HepG2 (cell line): ENCODE results near the gene CHKB. TPM values are rescaled to one million over a fixed set of nuclear protein-coding genes. Genes with fewer than 3 reads are reported as not detected.

Experiments used
- CBX1 ChIP-seq: IDR thresholded peaks from one replicate; pipeline ENCODE4 v1.6.1; 2016; ENCODE audit warnings: antibody characterized with exemption, low read depth
- CBX2 ChIP-seq, 2 experiments: fragments of 200-600 bp in 1 of 2; sonication (generic); formaldehyde crosslinking in 1 of 2; IDR thresholded peaks; 2 replicates each; pipeline versions ENCODE4 v1.7.0 to v1.8.1; 2018 to 2022; ENCODE audit warnings: low read depth in 2 of 2, low read length in 1 of 2, mild to moderate bottlenecking in 1 of 2, missing genetic modification reagents in 1 of 2
- DR1 ChIP-seq: sonication (generic); formaldehyde crosslinking; IDR thresholded peaks from 2 replicates; pipeline ENCODE4 v1.8.0; 2021; ENCODE audit warnings: mild to moderate bottlenecking, missing genetic modification reagents, inconsistent platforms
- ETV5 ChIP-seq: IDR thresholded peaks from 2 replicates; pipeline ENCODE4 v1.6.1; 2018; ENCODE audit warnings: missing biosample characterization, missing genetic modification reagents, inconsistent platforms, borderline replicate concordance
- FOXA1 ChIP-seq, 2 experiments: fragments of 450-650 bp in 1 of 2; sonication (generic) in 1 of 2; formaldehyde crosslinking in 1 of 2; IDR thresholded peaks; 2 replicates each; pipeline versions ENCODE4 v1.4.0 to v1.6.1; 2016 to 2020; ENCODE audit warnings: missing genetic modification reagents in 1 of 2
- HCFC1 ChIP-seq: fragments of 150-350 bp; IDR thresholded peaks from 2 replicates; pipeline ENCODE4 v1.6.1; 2014; ENCODE audit warnings: low read depth, low read length
- NFIB ChIP-seq: sonication (generic); formaldehyde crosslinking; IDR thresholded peaks from 2 replicates; pipeline ENCODE4 v1.9.0; 2021; ENCODE audit warnings: missing genetic modification reagents, mild to moderate bottlenecking, borderline replicate concordance
- NR2F6 ChIP-seq, 2 experiments: IDR thresholded peaks; 2 replicates each; pipeline ENCODE4 v1.6.1; 2016; ENCODE audit warnings: antibody characterized with exemption in 1 of 2, mild to moderate bottlenecking in 1 of 2
- PITX1 ChIP-seq: sonication (generic); formaldehyde crosslinking; IDR thresholded peaks from 2 replicates; pipeline ENCODE4 v1.5.1; 2020; ENCODE audit warnings: mild to moderate bottlenecking, missing genetic modification reagents
- THAP11 ChIP-seq: IDR thresholded peaks from 2 replicates; pipeline ENCODE4 v1.6.1; 2016; ENCODE audit warnings: missing biosample characterization, missing genetic modification reagents
- ZNF143 ChIP-seq: sonication (generic); formaldehyde crosslinking; IDR thresholded peaks from 2 replicates; pipeline ENCODE4 v1.4.0; 2020; ENCODE audit warnings: missing genetic modification reagents
- ZNF224 ChIP-seq: sonication (generic); formaldehyde crosslinking; IDR thresholded peaks from 2 replicates; pipeline ENCODE4 v1.5.0; 2020; ENCODE audit warnings: mild to moderate bottlenecking, missing genetic modification reagents
- ZNF256 ChIP-seq: sonication (generic); formaldehyde crosslinking; conservative IDR thresholded peaks from 2 replicates; pipeline ENCODE4 v1.4.0; 2020; ENCODE audit warnings: missing genetic modification reagents
- ZNF264 ChIP-seq: sonication (generic); formaldehyde crosslinking; IDR thresholded peaks from 2 replicates; pipeline ENCODE4 v1.4.0; 2020; ENCODE audit warnings: missing genetic modification reagents
- ZNF274 ChIP-seq: sonication (generic); formaldehyde crosslinking; IDR thresholded peaks from 2 replicates; pipeline ENCODE4 v1.5.1; 2020; ENCODE audit warnings: mild to moderate bottlenecking, missing genetic modification reagents
- ZNF296 ChIP-seq: sonication (generic); formaldehyde crosslinking; conservative IDR thresholded peaks from 2 replicates; pipeline ENCODE4 v1.5.0; 2020; ENCODE audit warnings: mild to moderate bottlenecking, missing genetic modification reagents
- ZNF343 ChIP-seq: sonication (generic); formaldehyde crosslinking; IDR thresholded peaks from 2 replicates; pipeline ENCODE4 v1.4.0; 2020; ENCODE audit warnings: mild to moderate bottlenecking, missing genetic modification reagents
- ZSCAN20 ChIP-seq: sonication (generic); formaldehyde crosslinking; IDR thresholded peaks from 2 replicates; pipeline ENCODE4 v1.4.0; 2020; ENCODE audit warnings: missing genetic modification reagents, mild to moderate bottlenecking, borderline replicate concordance
- polyA plus RNA-seq, 8 experiments: library from polyadenylated mRNA; depleted of rRNA in 3 of 8; stranded (reverse) in 7 of 8; unstranded in 1 of 8; fragments of >200 nt; fragmentation: Illumina TruSeq in 4 of 8; extraction: Trizol in 4 of 8; gene quantifications; 2 replicates each; pipeline versions ENCODE4 v1.2.1 to v1.2.3, GENCODE V29; 2011 to 2016; ENCODE audit warnings: low read depth in 4 of 8, missing spikeins in 1 of 8, mixed read lengths in 1 of 8; ENCODE audit not compliant: insufficient read depth in 1 of 8
- total RNA-seq, 5 experiments: library from RNA; depleted of rRNA; stranded (reverse); fragments of >200 nt; fragmentation: Illumina TruSeq; extraction: Trizol; gene quantifications; 2 replicates each; pipeline ENCODE4 v1.2.3, GENCODE V29; 2016; ENCODE audit warnings: low read depth in 1 of 5
- TF ChIP-seq, protein P1 (sequence below): sonication (generic); formaldehyde crosslinking; conservative IDR thresholded peaks from 2 replicates; pipeline ENCODE4 v1.8.0; 2022; ENCODE audit warnings: missing genetic modification reagents
- TF ChIP-seq, protein P2 (sequence below): sonication (generic); formaldehyde crosslinking; IDR thresholded peaks from 2 replicates; pipeline ENCODE4 v1.4.0; 2020; ENCODE audit warnings: missing genetic modification reagents; ENCODE audit errors: not compliant biosample characterization
- TF ChIP-seq, protein P3 (sequence below): sonication (generic); formaldehyde crosslinking; IDR thresholded peaks from 2 replicates; pipeline ENCODE4 v1.5.0; 2020; ENCODE audit warnings: mild to moderate bottlenecking, missing genetic modification reagents
- TF ChIP-seq, protein P4 (sequence below): sonication (generic); formaldehyde crosslinking; IDR thresholded peaks from 2 replicates; pipeline ENCODE4 v1.5.0; 2020; ENCODE audit warnings: mild to moderate bottlenecking, missing genetic modification reagents

The CHKB gene
- total and polyA plus RNA-seq, 2 of the 13 experiments (the other 11 are each of a cell fraction or from before 2014, with no cell fraction given): 24.5 to 42.7 TPM

DNA sequence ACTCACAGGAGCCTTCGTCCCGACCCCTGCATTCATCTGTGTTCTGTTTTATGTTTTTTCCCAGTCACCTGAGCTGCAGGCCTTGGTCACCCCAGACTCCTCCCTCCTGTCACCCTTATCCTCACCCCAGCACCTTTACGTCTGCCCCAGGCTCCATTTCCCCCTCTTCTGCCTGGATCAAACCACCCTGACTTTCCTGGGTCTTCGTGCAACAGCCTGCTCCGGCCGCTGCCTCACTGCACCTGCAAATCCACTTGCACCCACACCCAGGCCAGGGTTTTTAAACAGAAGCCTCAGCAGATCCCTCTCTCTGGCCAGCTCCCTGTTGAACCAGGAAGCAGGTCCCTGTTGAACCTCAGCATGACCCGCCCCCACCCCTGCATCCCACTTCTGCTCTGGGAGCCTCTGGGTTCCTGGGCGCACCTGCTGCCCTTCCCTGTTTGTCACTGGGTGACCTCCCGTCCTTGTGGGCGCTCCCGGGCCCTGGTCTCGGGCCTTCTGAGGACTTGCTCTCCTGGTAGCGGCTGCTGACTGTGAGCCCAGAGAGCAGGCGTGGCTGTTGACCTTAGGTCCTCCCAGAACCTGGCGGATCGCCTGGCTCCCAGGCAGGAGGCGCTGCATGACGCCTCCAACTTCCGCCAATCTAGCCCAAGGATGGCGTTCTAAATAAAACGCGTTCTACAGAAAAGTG is 30.8 kb upstream of the CHKB start (continued):
- TF ChIP-seq, protein P1, sequence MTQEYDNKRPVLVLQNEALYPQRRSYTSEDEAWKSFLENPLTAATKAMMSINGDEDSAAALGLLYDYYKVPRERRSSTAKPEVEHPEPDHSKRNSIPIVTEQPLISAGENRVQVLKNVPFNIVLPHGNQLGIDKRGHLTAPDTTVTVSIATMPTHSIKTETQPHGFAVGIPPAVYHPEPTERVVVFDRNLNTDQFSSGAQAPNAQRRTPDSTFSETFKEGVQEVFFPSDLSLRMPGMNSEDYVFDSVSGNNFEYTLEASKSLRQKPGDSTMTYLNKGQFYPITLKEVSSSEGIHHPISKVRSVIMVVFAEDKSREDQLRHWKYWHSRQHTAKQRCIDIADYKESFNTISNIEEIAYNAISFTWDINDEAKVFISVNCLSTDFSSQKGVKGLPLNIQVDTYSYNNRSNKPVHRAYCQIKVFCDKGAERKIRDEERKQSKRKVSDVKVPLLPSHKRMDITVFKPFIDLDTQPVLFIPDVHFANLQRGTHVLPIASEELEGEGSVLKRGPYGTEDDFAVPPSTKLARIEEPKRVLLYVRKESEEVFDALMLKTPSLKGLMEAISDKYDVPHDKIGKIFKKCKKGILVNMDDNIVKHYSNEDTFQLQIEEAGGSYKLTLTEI (CRISPR knock-in tag): no peak
- peak; percentile 80; the same call in 1 of the 2 replicates for TF ChIP-seq ETV5 (CRISPR knock-in tag)
- no peak for TF ChIP-seq FOXA1 (IDR thresholded peaks at IDR 0.05)
- TF ChIP-seq FOXA1 (CRISPR knock-in tag; IDR thresholded peaks at IDR 0.05): peak; percentile 86
- TF ChIP-seq, protein P2, sequence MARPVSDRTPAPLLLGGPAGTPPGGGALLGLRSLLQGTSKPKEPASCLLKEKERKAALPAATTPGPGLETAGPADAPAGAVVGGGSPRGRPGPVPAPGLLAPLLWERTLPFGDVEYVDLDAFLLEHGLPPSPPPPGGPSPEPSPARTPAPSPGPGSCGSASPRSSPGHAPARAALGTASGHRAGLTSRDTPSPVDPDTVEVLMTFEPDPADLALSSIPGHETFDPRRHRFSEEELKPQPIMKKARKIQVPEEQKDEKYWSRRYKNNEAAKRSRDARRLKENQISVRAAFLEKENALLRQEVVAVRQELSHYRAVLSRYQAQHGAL (CRISPR knock-in tag): no peak
- no peak for TF ChIP-seq ZNF296 (CRISPR knock-in tag)
- no peak for TF ChIP-seq NR2F6 (IDR thresholded peaks at IDR 0.05)
- peak; percentile 68 for TF ChIP-seq NR2F6 (CRISPR knock-in tag; IDR thresholded peaks at IDR 0.05)
- TF ChIP-seq ZNF143 (CRISPR knock-in tag): no peak
- TF ChIP-seq, protein P3, sequence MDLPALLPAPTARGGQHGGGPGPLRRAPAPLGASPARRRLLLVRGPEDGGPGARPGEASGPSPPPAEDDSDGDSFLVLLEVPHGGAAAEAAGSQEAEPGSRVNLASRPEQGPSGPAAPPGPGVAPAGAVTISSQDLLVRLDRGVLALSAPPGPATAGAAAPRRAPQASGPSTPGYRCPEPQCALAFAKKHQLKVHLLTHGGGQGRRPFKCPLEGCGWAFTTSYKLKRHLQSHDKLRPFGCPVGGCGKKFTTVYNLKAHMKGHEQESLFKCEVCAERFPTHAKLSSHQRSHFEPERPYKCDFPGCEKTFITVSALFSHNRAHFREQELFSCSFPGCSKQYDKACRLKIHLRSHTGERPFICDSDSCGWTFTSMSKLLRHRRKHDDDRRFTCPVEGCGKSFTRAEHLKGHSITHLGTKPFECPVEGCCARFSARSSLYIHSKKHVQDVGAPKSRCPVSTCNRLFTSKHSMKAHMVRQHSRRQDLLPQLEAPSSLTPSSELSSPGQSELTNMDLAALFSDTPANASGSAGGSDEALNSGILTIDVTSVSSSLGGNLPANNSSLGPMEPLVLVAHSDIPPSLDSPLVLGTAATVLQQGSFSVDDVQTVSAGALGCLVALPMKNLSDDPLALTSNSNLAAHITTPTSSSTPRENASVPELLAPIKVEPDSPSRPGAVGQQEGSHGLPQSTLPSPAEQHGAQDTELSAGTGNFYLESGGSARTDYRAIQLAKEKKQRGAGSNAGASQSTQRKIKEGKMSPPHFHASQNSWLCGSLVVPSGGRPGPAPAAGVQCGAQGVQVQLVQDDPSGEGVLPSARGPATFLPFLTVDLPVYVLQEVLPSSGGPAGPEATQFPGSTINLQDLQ (CRISPR knock-in tag): no peak
- TF ChIP-seq CBX2 (IDR thresholded peaks at IDR 0.05; ENCODE audit: low read depth, low read length): no peak
- TF ChIP-seq CBX2 (CRISPR knock-in tag; IDR thresholded peaks at IDR 0.05; ENCODE audit: low read depth): no peak
- no peak for TF ChIP-seq ZNF256
- TF ChIP-seq HCFC1: no peak
- TF ChIP-seq ZSCAN20 (CRISPR knock-in tag): no peak
- TF ChIP-seq CBX1: no peak
- TF ChIP-seq NFIB (CRISPR knock-in tag): no peak
- 0 out of 2 replicates have a peak, but pooled peaks have one; percentile 20 for TF ChIP-seq DR1 (CRISPR knock-in tag)
- TF ChIP-seq, protein P4, sequence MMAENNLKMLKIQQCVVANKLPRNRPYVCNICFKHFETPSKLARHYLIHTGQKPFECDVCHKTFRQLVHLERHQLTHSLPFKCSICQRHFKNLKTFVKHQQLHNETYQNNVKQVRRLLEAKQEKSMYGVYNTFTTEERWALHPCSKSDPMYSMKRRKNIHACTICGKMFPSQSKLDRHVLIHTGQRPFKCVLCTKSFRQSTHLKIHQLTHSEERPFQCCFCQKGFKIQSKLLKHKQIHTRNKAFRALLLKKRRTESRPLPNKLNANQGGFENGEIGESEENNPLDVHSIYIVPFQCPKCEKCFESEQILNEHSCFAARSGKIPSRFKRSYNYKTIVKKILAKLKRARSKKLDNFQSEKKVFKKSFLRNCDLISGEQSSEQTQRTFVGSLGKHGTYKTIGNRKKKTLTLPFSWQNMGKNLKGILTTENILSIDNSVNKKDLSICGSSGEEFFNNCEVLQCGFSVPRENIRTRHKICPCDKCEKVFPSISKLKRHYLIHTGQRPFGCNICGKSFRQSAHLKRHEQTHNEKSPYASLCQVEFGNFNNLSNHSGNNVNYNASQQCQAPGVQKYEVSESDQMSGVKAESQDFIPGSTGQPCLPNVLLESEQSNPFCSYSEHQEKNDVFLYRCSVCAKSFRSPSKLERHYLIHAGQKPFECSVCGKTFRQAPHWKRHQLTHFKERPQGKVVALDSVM: no peak
- no peak; the same call in 1 of the 2 replicates for TF ChIP-seq ZNF274 (CRISPR knock-in tag)
- TF ChIP-seq PITX1: no peak
- no peak for TF ChIP-seq ZNF224
- TF ChIP-seq THAP11 (CRISPR knock-in tag): peak; percentile 38
- TF ChIP-seq ZNF264: 0 out of 2 replicates have a peak, but pooled peaks have one; percentile 14
- no peak for TF ChIP-seq ZNF343 (CRISPR knock-in tag)
